Panc1 (cell line): ENCODE results near the gene FN3KRP. TPM values are rescaled to one million over a fixed set of nuclear protein-coding genes. Genes with fewer than 3 reads are reported as not detected.

Experiments
- ATAC-seq: fragments of 200-7000 bp; cut with Tn5 transposase; 2 replicates; pipeline ENCODE4 v1.9.1; 2020; ENCODE audit warnings: mild to moderate bottlenecking, moderate library complexity
- BruUV-seq: library from RNA; stranded (reverse); fragments of 400-500 nt; replicated peaks from 2 replicates; lab custom pipeline; 2021; lab: Mats Ljungman, UMichigan
- CTCF ChIA-PET: fragments of 300-600 bp; sonication (Branson Sonifier 250); formaldehyde crosslinking; loops from one replicate; lab custom pipeline; 2022; ENCODE audit warnings: antibody characterized with exemption; lab: Charles Lee
- POLR2A ChIA-PET: fragments of 300-600 bp; sonication (Branson Sonifier 250); formaldehyde crosslinking; loops from one replicate; lab custom pipeline; 2022; ENCODE audit warnings: antibody characterized with exemption; lab: Charles Lee
- DNase-seq: peaks from one replicate; pipeline ENCODE4 v3.0.0-alpha.2; 2010; ENCODE audit warnings: low read depth, low spot score
- H3K27ac ChIP-seq: 2 replicates; pipeline ENCODE4 v1.5.1; 2011; ENCODE audit warnings: mild to moderate bottlenecking, low read length, inconsistent platforms
- H3K27me3 ChIP-seq: fragments of 200-500 bp; sonication (Bioruptor generic); 2 replicates; pipeline ENCODE4 v1.6.0; 2014; ENCODE audit warnings: low read length, inconsistent platforms; ENCODE audit not compliant: control insufficient read depth, insufficient read depth
- H3K36me3 ChIP-seq: fragments of 200-500 bp; sonication (Bioruptor generic); 2 replicates; pipeline ENCODE4 v1.5.1; 2014; ENCODE audit warnings: inconsistent platforms, mild to moderate bottlenecking, low read length, moderate library complexity; ENCODE audit not compliant: control insufficient read depth, insufficient read depth
- H3K4me1 ChIP-seq: 2 replicates; pipeline ENCODE4 v1.5.1; 2011; ENCODE audit warnings: inconsistent platforms, mild to moderate bottlenecking, low read length, moderate library complexity; ENCODE audit not compliant: control insufficient read depth, insufficient read depth
- H3K4me3 ChIP-seq, 2 experiments: 2 replicates each; pipeline ENCODE4 v1.5.1; 2011 to 2012; ENCODE audit warnings: low read depth in 2 of 2, low read length in 2 of 2, mild to moderate bottlenecking in 2 of 2, inconsistent platforms in 1 of 2, moderate library complexity in 1 of 2
- H3K9me3 ChIP-seq: fragments of 200-500 bp; sonication (Bioruptor generic); 2 replicates; pipeline ENCODE4 v1.5.1; 2014; ENCODE audit warnings: low read depth, mild to moderate bottlenecking, inconsistent platforms, low read length, moderate library complexity; ENCODE audit not compliant: control insufficient read depth, insufficient read depth
- POLR2AphosphoS5 ChIP-seq: IDR thresholded peaks from 2 replicates; pipeline ENCODE4 v1.6.1; 2012; ENCODE audit warnings: mild to moderate bottlenecking, low read depth, low read length, moderate library complexity
- SIN3A ChIP-seq: IDR thresholded peaks from 2 replicates; pipeline ENCODE4 v1.6.1; 2012; ENCODE audit warnings: low read depth, mild to moderate bottlenecking, low read length, moderate library complexity, borderline replicate concordance; ENCODE audit not compliant: insufficient read depth
- TCF7L2 ChIP-seq: IDR thresholded peaks from 2 replicates; pipeline ENCODE4 v1.6.1; 2011; ENCODE audit warnings: mild to moderate bottlenecking, low read depth, low read length, inconsistent platforms
- in situ Hi-C: cut with HindIII; loops from 2 replicates; pipeline ENCODE4 v1.10.0; 2016; ENCODE audit warnings: low sequenced_read_pairs, low pct_unique_long_range_greater_than_20kb
- intact Hi-C: fragments of 100-400 bp; cut with micrococcal nuclease; formaldehyde crosslinking; loops from one replicate; pipeline ENCODE4 v1.10.0; 2022; ENCODE audit not compliant: unreplicated experiment
- total RNA-seq: library from RNA; stranded (reverse); gene quantifications from one replicate; pipeline ENCODE4 v1.2.1, GENCODE V29; 2021; ENCODE audit not compliant: unreplicated experiment
- TF ChIP-seq, protein P1 (sequence below), 2 experiments: IDR thresholded peaks; 2 replicates each; pipeline ENCODE4 v1.6.1; 2011 to 2012; ENCODE audit warnings: low read depth in 2 of 2, control low read depth in 1 of 2, low read length in 1 of 2, mild to moderate bottlenecking in 1 of 2, moderate library complexity in 1 of 2; ENCODE audit not compliant: insufficient read depth in 1 of 2
- TF ChIP-seq, protein P2 (sequence below): fragments of 450-650 bp; IDR thresholded peaks from 2 replicates; pipeline ENCODE4 v1.5.1; 2017; ENCODE audit warnings: mild to moderate bottlenecking

Gene FN3KRP
- total RNA-seq, 1 experiment from 2014 or later: 41.0 TPM

DNA sequence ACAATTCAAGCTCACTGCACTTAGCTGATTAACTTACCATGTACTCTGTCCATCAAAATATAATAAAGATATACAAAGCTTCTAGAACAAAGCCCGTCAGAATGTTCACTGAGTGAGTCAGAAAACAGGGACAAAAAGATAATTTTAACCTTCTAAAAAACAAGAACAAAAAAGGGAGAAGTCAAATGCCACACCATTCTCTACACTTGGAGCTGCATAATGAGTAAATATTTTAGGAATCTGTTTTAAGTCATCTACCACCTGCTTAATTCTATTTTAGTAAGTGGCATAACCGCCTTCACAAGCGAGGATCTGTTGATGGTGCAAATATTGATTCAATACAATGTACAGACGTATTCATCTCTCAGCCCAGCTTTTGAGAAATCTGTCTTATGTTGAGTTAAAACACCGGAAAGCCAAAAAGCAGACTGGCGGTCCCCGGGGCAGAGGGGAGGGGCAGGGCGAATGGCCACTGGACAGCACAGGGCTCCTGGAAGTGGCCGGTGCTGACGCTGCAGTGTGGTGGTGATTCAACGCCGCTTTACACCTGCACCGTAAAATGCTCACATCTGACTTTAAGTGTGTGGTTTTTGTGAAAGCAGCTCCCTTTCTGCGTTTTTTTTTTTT is 38.1 kb upstream of the FN3KRP start:
- no peaks in the 10 kb centered on the region for H3K27me3 ChIP-seq
- H3K4me1 ChIP-seq: no peaks in the 10 kb centered on the region
- H3K9me3 ChIP-seq: peaks cover 4% of the 10 kb centered on the region; the same call in 1 of the 2 replicates
- no peaks in the 10 kb centered on the region for H3K36me3 ChIP-seq
- intact Hi-C loops (no loop called here), in situ Hi-C loops (no loop called here)
- DNase-seq (no peak), ATAC-seq (no peak)
- H3K27ac ChIP-seq: no peak overlapping the region
- ChIA-PET POLR2A (no interaction called here), CTCF (no interaction called here)
- TF ChIP-seq SIN3A (no peak), TCF7L2 (no peak), POLR2AphosphoS5 (no peak)
- TF ChIP-seq, protein P1, sequence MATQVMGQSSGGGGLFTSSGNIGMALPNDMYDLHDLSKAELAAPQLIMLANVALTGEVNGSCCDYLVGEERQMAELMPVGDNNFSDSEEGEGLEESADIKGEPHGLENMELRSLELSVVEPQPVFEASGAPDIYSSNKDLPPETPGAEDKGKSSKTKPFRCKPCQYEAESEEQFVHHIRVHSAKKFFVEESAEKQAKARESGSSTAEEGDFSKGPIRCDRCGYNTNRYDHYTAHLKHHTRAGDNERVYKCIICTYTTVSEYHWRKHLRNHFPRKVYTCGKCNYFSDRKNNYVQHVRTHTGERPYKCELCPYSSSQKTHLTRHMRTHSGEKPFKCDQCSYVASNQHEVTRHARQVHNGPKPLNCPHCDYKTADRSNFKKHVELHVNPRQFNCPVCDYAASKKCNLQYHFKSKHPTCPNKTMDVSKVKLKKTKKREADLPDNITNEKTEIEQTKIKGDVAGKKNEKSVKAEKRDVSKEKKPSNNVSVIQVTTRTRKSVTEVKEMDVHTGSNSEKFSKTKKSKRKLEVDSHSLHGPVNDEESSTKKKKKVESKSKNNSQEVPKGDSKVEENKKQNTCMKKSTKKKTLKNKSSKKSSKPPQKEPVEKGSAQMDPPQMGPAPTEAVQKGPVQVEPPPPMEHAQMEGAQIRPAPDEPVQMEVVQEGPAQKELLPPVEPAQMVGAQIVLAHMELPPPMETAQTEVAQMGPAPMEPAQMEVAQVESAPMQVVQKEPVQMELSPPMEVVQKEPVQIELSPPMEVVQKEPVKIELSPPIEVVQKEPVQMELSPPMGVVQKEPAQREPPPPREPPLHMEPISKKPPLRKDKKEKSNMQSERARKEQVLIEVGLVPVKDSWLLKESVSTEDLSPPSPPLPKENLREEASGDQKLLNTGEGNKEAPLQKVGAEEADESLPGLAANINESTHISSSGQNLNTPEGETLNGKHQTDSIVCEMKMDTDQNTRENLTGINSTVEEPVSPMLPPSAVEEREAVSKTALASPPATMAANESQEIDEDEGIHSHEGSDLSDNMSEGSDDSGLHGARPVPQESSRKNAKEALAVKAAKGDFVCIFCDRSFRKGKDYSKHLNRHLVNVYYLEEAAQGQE (IDR thresholded peaks at IDR 0.05; ENCODE audit: insufficient read depth in 1 of 2, low read depth in 2 of 2, low read length in 1 of 2): no peak
- TF ChIP-seq, protein P2, sequence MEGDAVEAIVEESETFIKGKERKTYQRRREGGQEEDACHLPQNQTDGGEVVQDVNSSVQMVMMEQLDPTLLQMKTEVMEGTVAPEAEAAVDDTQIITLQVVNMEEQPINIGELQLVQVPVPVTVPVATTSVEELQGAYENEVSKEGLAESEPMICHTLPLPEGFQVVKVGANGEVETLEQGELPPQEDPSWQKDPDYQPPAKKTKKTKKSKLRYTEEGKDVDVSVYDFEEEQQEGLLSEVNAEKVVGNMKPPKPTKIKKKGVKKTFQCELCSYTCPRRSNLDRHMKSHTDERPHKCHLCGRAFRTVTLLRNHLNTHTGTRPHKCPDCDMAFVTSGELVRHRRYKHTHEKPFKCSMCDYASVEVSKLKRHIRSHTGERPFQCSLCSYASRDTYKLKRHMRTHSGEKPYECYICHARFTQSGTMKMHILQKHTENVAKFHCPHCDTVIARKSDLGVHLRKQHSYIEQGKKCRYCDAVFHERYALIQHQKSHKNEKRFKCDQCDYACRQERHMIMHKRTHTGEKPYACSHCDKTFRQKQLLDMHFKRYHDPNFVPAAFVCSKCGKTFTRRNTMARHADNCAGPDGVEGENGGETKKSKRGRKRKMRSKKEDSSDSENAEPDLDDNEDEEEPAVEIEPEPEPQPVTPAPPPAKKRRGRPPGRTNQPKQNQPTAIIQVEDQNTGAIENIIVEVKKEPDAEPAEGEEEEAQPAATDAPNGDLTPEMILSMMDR: no peak
- no peak overlapping the region for H3K4me3 ChIP-seq
- BruUV-seq: no TSS peak

DNA sequence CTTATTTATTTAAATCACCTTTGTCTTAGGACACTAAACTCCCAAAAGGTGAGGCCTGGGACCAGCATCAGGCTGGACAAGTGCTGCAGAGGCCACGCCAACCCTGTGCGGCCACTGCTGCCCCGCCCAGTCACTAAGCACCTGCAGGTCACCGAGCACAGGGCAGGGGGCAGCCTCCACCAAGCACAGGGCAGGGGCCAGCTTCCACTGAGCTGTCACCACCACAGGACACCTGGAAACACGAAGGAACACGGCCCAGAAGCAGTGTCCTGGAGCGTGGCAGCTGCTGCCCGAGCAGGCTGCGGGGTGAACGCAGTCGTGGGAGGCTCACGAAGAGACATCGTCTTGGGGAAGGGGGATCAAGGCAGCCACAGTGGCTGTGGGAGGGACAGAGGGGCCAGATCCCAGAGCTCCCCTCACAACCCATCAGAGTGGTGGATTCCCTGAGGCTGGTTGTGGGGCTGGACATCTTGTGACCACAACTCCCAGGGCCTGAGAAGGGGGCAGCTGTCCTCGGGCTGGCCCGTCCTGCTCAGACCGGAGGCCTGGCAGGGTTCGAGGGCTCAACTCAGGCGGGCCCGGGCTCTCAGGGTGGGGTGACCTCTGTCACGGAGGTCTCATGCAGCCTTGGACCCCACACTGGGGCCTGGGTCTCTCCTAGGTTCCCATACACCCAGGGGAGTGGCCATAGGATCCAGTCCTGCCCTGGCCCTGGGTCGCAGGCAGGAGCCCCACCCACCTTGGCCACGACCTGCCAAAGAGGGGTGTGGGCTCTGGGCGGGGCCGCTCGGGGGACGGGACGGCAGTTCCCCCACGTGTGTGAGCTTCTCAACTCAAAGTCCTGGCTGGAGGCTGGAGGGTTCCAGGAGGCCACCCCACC is 36.7 kb upstream of the FN3KRP start:
- ATAC-seq (peak; percentile 85), DNase-seq (no peak)
- no peaks in the 10 kb centered on the region for H3K4me1 ChIP-seq
- ChIA-PET POLR2A (no interaction called here), CTCF (interaction anchor here (1.1 kb wide), 1 partner anchor 27 kb away, joined by 10 read pairs; no protein-coding TSS in a partner anchor)
- in situ Hi-C loops: no loop called here
- TF ChIP-seq TCF7L2: no peak
- TF ChIP-seq, protein P1 (IDR thresholded peaks at IDR 0.05; ENCODE audit: insufficient read depth in 1 of 2, low read depth in 2 of 2, low read length in 1 of 2): no peak
- TF ChIP-seq POLR2AphosphoS5: no peak
- TF ChIP-seq, protein P2: no peak
- no peak for TF ChIP-seq SIN3A
- intact Hi-C loops: no loop called here
- no peaks in the 10 kb centered on the region for H3K36me3 ChIP-seq
- H3K27ac ChIP-seq: no peak overlapping the region
- no peaks in the 10 kb centered on the region for H3K27me3 ChIP-seq
- H3K4me3 ChIP-seq: no peak overlapping the region
- BruUV-seq: no TSS peak
- H3K9me3 ChIP-seq: peaks cover 4% of the 10 kb centered on the region; the same call in 1 of the 2 replicates
